Skeletal muscle cell (primary cell): ENCODE data around the gene NDUFA13.

Experiments
- DNase-seq: peaks from one replicate; pipeline ENCODE4 v3.0.0-alpha.2; 2010; ENCODE audit warnings: low read depth
- H3K4me3 ChIP-seq: 2 replicates; pipeline ENCODE4 v1.5.1; 2011; ENCODE audit warnings: low read depth, mild to moderate bottlenecking, control low read depth, low read length, moderate library complexity

The NDUFA13 gene

DNA sequence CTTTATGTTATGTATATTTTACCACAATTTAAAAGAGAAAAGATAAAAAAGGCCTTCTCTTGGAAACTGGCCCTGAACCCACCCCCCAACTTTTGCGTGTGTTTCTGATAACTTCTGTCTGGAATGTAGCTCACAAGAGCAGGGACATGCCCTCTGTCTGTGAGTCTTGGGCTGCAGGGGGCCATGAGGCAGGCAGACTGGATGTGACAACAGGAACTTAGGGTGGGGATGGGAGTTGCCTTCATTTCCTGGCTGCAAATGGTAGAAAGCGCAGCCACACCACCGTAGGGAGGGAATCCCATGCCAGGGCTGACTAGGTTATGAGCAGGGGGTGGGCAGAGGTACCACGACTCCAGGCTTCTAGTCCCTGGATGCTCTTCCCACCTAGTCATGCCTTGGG is 43.9 kb downstream of the NDUFA13 start:
- DNase-seq = no peak
- H3K4me3 ChIP-seq = no peak overlapping the region

DNA sequence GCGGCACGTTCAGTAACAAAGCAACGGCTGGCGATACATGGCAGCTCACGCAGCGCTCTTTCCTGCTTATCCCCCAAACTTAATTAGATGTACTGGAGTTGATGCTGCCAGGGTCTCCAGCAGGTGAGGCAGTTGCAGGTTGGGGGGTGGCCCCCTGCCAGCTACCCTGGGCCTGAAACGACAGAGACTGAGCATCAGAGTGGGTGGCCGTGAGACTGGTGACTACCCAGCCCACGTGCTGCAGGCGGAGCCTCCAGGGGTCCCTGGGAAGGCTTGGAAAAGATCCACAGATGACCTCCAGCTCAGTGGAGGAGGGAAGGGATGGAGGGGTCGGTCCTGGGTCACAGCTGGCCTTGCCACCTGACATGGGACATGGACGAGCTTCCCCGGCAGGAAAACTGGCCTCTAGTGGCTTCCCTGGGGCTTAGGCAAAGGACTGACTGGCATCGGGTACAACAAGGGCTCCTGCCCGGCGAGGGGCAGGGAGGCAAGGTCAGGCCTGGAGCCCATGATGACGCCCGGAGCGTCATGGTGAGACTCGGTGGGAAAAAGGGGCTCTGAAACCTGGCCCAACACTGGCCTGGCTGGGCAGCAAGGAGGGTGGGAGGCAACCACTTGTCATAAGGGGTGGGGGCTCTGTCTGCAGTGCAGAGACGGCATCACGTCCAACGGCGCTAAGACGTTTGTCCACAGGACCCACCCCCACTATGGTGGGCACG is 46.1 kb downstream of the NDUFA13 start:
- H3K4me3 ChIP-seq = no peak overlapping the region

GRCh38 chr19:19562665-19563347 is 46.8 kb downstream of the NDUFA13 start:
- no peak overlapping the region for H3K4me3 ChIP-seq
- no peak for DNase-seq

More for the DNA sequence above, 46.1 kb downstream of the NDUFA13 start:
- DNase-seq = no peak

- no peak for DNase-seq
- no peak overlapping the region for H3K4me3 ChIP-seq
Measured at GRCh38 chr19:19563348-19563848, 47.4 kb downstream of the NDUFA13 start.

- no peak overlapping the region for H3K4me3 ChIP-seq
- no peak for DNase-seq
Measured at GRCh38 chr19:19566306-19566705, 50.3 kb downstream of the NDUFA13 start.

DNA sequence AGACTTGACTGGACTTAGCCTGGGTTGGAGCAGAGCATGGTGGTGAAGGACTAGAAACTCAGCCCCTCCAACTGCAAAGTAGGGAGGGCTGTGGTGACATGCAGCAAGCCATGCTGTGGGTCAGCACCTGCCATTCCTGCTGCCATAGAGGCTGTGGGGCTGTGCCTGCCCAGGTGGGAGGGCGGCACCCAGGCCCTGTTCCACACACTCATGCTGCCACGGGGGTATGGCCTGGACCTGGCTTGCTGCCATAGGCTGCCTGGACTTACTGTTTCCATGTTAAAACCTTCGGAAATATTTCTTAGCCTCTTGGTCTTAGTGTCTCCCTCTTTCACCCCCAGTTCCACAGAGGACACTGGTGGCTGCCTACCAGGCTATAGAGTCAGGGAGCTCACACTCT is 51.4 kb downstream of the NDUFA13 start:
- H3K4me3 ChIP-seq = no peak overlapping the region
- DNase-seq = no peak

GRCh38 chr19:19568802-19569756 is 53.1 kb downstream of the NDUFA13 start:
- H3K4me3 ChIP-seq = no peak overlapping the region
- DNase-seq = no peak

DNA sequence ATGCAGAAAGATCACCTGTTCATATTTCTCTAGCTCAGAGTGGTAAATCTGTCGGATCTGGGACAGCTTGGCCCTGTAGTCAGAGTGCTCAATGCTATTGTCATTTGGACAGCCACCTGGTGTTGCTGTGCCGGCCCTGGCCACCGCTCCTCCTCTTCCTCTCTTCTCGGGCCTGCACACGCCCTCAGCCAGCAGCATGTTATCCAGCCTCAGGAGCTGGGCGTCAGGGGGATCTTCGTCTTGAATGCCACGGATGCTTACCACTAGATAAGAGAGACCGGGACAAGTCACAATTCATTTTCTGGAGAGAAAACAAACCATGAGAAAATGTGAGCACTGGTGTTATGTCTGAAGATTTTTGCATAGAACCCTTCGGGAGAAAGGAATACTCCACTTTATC is 54.5 kb downstream of the NDUFA13 start:
- no peak overlapping the region for H3K4me3 ChIP-seq
- no peak for DNase-seq

DNA sequence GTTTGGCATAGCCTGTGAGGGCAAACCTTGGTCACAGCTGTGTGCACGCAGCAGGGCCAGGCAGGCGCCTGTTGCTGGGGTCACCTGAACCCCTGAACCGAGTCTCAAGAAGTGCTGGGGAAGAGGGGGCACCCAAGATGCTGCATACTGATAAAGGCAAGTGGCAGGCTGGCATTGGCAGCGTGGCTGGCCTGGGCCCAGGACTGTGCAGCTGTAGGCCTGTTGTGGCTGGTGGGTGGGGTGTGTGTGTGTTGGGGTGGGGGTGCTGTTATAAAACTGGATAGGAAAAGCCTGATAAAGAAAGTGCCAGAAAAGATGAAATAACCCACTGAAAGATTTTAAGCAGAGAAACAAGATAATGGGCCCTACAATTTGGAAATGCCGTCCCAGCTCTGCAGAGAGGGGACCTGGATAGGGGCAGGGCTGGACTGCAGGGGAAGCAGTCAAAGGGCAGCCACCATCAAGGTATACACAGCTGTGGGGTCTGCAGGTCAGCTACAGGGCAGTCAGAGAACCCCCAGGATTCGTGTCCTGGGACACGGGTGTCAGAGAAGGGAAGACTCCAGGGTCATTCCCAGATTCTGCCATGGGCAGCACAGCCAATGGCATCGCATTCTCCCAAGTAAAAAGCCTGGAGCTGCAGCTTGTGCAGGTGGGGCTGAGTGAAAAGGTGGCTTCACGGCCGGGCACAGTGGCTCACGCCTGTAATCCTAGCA is 55.2 kb downstream of the NDUFA13 start:
- no peak for DNase-seq
- H3K4me3 ChIP-seq = no peak overlapping the region

DNA sequence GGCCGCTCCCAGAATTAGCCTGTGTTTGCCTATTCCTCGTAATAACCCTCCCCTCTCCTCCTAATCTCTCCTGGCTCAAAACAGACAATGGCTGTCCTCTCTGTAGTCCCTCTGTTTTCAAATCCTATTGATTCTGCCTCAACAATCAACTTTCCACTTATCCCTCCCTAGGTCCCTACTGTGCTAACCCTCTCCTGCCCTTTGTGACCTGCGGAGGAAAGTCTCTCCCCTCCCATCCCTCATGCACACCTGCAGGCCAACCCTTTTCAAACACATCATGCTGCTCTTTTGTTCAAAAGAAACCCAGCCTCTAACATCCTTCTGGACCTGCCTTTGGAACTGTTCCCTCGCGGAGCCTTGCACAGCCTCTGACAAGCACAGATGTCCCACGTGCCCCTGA is 59.4 kb downstream of the NDUFA13 start:
- no peak overlapping the region for H3K4me3 ChIP-seq
- DNase-seq = no peak
